NCI-H1694 (cell line): Measurements from ENCODE around the gene ITFG1.
"Not testable (repeated sequence)": the region's sequence is repeated elsewhere in the genome, so short reads cannot be mapped to it uniquely, and the experiment has no call there.

Experiments
- DNase-seq: peaks from one replicate; lab custom pipeline; 2025; lab: John Stamatoyannopoulos, UW

ITFG1 gene

DNA sequence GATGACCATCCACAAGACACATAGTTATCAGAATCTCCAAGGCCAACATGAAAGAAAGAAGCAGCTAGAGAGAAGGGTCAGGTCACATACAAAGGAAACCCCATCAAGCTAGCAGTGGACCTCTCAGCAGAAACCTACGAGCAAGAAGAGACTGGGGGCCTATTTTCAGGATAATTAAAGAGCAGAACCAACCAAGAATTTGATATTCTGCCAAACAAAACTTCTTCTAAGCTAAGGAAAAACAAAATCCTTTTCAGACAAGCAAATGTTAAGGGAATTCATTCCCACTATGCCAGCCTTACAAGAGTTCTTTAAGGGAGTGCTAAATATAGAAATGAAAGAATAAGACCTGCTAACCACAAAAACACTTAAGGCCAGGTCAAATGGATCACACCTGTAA lies 47.8 kb downstream of the ITFG1 start:
- DNase-seq = no peak

DNA sequence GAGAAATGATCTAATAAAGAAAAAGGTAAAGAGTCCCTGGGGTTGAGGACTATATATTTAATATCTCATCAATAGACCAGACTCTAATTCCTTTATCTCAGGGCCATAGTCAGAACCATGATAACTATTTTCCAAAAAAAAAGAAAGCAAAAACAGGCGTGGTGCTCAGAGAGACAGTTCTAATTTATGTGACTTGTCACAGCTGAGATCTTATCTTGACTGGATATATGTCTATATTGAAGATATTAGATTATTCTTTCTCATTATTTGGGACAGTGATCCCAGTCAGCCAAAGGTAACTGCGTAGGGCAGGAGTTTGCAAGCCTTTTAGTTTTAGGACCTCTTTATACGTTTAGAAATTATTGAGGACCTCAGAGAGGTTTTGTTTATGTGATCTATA lies 52.4 kb downstream of the ITFG1 start:
- DNase-seq = no peak

DNA sequence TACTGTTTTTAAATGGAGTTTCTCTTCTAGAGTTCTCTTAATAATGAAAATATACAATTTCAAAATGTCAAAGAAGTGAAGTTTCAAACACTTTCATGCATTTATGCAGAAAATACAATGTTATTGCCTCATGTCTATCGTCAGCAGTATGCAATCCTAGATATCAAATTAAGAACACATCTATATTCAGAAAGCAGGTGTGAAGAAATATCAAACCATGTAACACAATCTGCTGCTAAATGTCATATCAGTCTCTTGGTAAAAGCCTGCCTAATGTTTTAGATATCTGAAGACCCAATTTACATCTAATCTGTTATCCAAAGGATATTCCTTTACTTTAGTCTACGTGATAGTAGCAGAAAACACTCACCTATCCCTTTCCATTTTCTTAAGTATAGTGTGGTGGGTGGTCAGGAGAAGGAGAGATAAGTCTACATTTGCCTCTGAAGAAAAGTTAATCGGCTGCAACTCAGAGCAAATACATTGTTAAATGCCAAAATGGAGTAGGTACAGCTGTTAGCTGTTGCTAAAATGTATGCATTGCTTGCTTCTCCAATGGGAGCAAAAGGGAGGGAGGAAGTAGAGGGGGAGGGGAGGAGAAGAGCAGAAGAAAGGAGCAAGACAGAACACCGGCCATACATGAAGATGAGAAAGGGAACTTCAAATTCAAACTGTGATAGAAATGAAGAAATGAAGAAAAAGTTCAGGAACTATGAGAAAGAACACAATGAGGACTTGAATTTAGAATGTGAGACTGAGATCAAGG lies 64.9 kb downstream of the ITFG1 start:
- DNase-seq = no peak

DNA sequence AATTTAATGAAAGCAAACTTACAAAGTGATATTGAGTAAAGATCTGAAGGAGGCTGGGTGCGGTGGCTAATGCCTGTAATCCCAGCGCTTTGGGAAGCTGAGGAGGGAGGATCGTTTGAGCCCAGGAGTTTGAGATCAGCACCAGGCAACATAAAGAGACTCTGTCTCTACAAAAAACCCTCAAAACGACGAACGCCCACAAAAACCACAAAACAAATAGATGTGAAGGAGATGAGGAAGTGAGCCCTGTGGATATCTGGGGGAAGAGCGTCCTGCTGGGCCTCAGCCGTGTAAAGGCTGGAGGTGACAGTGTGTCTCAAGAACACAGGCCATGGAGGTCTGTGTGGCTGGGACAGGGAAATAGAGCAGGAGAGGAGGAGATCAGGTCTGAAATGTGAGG lies 68.8 kb downstream of the ITFG1 start:
- no peak for DNase-seq

DNA sequence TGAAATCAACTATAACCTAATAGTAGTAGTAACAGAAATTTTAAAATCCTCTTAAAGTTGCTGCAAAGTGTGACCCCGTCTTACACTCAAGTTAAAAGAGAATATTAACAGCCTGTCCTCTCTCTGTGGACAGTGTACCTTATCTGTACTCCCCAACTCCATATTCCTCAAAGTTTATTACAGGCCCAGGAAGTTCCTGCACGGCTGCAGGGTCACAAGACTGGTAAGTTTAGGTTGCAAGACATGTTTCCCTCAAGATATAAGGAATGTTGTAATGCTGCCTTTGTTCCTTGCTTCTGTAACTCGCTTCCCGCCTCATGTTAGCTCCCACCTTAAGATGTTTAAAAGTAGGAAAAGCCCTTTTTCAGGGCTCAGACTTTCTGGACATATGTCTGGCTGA lies 72.2 kb downstream of the ITFG1 start:
- DNase-seq = no peak

DNA sequence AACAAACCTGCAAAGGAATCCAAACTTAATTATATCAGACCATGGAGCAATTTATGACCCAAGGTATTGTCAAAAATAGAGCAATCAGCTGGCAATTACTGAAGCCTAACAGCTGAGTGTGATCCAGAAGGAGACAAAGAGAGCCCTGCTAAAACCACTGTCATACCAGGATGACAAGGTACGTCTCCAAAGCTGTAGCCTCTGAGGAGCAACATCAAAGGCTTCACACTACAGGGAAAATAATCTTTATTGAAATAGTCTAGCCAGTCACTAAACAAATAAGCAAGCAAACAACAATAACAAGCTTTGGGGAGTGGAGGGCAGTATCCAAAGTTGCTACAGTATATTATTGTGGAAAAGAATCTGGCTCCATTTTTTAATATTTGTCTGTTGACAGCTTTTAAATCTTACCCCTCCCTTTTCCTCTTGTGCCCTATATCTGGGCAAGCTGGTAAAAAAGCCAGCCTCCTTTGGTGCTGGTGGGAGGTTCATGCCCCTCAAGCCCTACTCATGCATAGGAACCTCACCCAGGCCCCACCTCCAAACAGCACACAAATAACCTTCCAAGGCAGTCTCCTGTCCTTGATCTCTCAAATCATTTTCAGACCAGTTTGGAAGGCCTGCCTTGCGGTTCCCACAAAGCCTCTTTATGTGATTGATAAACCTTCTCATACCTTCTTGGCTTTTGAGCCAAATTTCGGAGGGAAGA lies 73.7 kb downstream of the ITFG1 start:
- DNase-seq = no peak

DNA sequence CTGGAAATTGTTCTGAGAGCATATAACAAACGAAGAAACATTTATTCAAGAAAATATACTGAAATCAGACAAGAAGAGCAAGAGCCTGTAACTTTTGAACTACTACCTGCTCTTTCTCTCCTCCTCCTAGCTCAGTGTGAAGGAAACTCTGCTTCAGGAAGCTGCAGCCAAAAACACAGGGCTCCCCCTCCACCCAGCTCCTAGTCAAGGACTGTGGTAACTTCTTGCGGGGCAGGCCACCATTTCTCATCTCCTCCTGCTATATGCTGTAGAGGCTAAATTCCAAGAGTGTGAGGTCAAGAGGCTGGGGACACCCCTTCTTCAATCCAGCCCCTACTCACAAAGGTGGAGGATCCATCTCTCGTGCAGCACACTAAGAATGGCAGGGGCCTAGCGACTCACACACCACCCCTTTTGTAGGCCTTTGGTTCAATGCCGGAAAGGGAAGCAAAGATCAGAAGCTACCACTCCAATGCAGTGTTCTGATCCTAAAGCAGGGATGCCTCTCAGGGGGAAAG lies 74.6 kb downstream of the ITFG1 start:
- DNase-seq = no peak

DNA sequence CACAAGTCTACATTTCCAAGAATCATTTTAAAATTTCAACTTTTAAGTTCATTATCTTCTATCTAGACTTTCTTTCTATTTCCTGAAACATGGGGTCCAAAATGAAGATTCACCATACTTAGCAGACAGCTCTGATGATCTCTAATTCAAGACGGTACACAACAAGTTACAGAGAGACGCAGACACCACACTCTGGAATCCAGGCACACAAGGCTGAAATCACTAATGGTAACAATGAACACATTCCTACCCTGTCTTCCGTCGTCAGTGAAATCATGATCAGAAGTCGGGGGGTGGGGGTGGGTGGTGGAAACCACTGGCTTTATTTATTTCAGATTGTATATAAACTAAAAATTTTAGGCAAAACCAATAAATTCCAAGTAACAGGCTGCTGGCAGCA lies 78.5 kb downstream of the ITFG1 start:
- DNase-seq = no peak

DNA sequence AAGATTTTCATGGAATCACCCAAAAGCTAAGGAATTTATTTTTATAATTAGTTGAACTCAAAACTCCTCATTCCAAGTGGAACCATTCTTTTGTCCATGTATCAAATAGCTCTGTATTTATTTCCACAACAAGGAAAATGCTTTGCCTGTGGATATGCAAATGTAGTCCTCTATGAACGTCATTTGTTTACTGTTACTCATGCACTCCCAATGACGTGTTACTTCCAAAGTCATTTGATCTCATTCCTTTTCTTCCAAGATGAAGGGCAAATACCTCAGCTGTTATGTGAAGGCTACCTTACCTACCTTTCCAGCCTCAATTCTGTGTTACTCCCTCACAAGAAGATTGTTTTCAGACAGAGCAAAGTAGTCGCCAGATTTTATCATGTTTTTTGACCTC lies 83.7 kb downstream of the ITFG1 start:
- no peak for DNase-seq

DNA sequence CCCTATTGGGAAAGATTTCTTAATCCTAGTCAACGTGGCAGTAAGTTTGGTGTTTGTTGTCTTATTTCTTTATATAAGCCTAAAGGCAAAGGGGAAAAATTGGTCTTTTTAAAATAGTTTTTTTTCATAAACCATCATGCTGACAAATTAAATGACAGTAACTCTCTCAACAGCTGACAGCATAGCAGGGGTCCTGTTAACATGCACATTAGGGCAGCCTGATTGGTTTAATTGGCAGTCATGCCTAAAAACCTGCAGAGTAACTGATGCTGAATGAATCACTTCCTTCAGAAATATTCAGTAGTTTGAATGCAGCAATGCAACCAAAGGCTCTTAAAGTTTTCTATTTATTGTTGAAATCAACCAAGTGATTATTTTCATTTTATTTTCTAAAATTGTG lies 85.4 kb downstream of the ITFG1 start:
- peak; percentile 56 for DNase-seq

DNA sequence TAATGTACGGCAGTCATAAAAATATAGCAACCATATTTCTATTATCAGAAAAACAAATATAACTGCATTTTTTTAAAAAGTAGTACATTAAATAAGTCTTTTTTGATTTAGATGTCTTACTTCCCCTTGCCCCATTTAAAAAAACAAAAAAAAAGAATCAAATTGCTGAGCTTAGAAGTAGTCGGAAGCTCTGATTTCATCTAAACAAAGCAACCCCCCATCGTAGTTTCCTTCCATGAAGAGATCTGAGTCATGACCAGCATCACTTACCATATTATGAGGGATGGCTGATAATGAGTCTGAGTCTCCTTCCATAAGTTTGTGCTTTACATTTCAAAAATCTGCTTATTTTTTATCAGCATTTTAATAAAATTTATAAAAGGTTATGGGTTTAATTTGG lies 86.2 kb downstream of the ITFG1 start:
- DNase-seq = no peak

DNA sequence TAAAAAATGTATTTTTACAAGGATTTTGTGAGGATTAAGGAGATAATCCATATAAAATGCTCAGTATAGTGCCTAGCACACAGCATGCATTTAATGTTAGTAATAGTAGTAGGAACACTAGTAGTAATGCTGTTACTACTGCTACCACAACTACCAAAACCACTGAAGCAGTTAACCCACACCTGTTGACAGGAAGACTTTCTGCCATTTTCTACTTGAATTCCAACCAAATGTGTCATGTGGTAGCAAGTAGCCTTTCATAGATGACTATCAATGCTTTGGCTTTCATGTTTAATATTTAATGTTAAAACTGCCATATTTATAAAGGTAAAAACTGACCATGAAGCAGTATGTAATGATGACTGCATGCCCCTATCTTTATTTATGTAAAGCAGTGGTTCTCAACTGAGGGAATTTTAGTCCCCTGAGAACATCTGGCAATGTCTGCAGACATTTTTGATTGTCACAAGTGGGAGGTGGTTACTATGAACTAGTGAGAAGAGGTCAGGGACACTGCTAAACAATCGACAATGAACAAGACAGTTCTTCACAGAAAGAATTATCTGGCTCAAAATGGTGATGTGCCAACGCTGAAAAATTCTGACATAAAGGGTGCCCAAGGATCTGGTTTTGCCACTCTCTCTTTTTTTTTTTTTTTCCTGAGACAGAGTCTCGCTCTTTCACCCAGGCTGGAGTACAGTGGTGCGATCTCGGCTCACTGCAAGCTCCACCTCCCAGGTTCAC lies 89.4 kb downstream of the ITFG1 start:
- no peak for DNase-seq

DNA sequence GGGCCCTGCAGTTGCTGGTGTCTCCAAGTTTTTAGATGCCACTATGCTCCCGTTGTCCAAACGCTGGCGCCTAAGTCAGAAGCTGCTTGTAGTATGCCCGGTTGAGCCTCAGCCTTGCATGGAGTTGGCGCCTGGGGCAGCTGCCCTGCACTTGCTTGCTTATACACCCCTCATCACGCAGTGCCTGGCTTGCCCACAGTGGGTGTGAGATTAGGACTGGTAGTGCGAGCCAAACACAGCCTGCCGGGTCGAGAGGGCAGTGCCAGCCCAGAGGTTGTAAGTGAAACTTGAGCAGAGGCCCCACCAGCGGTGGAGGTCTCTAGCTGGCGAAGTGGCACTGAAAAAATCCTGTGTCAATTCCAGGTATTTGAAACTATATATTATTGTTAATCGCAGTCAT lies 90.3 kb downstream of the ITFG1 start:
- no peak for DNase-seq

DNA sequence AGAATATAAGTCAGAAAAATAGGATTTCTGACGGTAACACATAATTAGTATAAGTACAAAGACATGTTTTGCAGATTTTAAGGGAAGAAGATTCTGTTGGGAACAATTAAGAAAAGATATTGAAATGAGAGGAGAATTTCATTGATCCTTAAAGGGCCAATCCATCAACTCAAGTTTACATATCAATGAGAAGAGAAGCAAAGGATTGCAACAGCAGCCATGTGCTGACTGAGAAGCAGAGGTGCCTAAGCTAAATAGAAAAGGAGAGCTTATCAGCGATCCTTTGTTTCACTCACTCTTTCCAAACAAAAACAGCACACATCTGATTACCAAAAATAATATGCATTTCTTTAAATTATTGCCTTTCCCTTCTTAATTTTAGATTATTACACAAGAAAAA lies 94.6 kb downstream of the ITFG1 start:
- DNase-seq = no peak

DNA sequence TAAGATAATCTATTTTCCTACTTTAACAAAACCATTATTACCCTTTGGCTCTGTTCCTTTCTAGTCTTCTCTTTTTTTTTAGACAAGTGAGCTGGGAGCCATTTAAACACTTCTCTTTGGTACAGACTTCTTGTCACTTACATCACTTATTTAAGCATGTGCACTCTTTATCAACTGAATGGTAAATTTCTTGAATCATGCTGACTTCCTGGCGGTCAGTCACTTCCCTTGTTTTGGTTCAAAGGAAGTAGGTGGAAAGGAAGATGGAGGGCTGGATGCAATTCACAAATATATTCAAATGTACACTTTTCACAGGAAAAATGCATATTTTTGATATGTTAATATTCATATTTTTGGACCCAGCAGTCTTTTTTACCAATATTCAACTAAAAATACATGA lies 97.1 kb downstream of the ITFG1 start:
- DNase-seq = no peak

DNA sequence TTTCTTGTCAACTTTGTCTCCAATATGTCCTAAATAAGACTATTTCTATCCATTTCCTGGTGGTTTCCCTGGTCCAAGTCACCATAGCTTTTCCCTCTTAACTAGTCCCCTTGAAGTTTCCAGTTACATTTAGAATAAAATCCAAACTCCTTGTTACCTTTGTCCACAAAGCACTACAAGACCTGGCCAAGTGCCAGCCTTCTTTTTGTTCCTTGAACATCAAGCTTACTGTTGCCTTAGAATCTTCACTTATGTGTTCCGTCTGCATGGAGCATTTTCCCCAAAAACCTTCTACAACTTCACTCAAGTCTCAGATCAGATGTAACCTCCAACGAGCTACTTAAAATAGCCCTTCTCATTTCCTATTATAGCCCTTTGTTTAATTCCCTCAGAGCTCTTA lies 101.4 kb downstream of the ITFG1 start:
- no peak for DNase-seq

DNA sequence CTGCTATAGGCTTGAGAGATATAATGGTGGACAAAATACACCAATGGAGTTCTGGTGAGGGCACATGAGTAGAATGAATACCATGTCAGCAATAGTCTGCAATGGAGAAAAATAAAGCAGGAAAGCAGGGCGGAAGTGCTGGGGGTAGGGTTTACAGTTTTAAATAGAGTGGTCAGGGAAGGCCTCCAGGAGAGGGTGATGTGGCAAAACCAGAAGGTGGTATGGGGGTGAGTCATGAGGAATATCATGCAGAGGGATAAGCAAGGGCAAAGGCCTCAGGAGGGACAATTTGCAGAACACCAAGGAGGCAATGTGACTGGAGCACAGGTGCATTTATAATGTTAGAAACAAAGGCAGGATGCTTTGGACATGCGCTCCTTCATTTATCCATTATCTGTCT lies 102.0 kb downstream of the ITFG1 start:
- DNase-seq = no peak

DNA sequence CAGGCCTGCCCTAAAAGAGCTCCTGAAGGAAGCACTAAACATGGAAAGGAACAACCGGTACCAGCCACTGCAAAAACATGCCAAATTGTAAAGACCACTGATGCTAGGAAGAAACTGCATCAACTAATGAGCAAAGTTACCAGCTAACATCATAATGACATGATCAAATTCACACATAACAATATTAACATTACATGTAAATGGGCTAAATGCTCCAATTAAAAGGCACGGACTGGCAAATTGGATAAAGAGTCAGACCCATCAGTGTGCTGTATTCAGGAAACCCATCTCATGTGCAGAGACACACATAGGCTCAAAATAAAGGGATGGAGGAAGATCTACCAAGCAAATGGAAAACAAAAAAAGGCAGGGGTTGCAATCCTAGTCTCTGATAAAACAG lies 111.8 kb downstream of the ITFG1 start:
- DNase-seq = not testable (repeated sequence)

DNA sequence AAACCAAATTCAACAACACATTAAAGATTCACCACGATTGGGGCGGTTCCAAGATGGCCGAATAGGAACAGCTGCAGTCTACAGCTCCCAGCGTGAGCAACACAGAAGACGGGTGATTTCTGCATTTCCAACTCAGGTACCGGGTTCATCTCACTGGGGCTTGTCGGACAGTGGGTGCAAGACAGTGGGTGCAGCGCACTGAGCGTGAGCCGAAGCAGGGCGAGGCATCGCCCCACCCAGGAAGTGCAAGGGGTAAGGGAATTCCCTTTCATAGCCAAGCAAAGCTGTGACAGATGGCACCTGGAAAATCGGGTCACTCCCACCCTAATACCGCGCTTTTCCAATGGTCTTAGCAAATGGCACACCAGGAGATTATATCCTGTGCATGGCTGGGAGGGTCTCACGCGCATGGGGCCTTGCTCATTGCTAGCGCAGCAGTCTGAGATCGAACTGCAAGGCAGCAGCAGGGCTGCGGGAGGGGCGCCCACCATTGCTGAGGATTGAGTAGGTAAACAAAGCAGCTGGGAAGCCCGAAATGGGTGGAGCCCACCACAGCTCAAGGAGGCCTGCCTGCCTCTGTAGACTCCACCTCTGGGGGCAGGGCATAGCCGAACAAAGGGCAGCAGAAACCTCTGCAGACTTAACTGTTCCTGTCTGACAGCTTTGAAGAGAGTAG lies 113.7 kb downstream of the ITFG1 start:
- DNase-seq = not testable (repeated sequence)

DNA sequence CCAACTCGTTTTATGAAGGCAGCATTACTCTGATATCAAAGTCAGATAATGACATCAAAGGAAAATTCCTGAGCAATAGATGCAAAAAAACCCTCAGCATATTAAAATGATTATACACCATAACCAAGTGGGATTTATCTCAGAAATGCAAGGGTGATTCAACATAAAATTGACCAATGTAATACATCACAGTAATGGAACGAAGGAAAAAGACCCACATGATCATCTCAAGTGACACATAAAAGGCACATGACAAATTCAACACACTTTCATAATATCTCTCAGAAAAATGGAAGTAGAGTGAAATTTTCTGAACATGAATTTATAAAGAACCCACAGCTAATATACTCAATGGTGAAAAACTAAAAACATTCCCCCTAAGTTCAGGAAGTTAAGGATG lies 118.8 kb downstream of the ITFG1 start:
- DNase-seq = no peak

DNA sequence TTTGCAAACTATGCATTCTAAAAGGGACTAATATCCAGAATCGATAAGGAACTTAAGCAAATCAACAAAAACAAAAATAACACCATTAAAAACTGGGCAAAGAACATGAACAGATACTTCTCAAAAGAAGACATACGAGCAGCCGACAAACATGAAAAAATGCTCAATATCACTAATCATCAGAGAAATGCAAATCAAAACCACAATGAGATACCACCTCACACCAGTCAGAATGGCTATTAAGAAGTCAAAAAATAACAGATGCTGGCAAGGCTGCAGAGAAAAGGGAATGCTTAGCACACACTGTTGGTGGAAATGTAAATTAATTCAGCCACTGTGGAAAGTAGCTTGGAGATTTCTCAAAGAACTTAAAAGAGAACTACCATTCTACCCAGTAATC lies 130.3 kb downstream of the ITFG1 start:
- not testable (repeated sequence) for DNase-seq

DNA sequence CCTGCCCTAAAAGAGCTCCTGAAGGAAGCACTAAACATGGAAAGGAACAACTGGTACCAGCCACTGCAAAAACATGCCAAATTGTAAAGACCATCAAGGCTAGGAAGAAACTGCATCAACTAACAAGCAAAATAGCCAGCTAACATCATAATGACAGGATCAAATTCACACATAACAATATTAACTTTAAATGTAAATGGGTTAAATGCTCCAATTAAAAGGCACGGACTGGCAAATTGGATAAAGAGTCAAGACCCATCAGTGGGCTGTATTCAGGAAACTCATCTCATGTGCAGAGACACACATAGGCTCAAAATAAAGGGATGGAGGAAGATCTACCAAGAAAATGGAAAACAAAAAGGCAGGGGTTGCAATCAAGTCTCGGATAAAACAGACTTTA lies 136.6 kb downstream of the ITFG1 start:
- DNase-seq = not testable (repeated sequence)
